Calu3 (cell line): ENCODE data around the gene HHAT. TPM values are rescaled to one million over a fixed set of nuclear protein-coding genes. Genes with fewer than 3 reads are reported as not detected.

Source experiments
- BruUV-seq: library from RNA; stranded (reverse); fragments of 400-500 nt; replicated peaks from 2 replicates; lab custom pipeline; 2021; lab: Mats Ljungman, UMichigan
- CTCF ChIA-PET: fragments of 300-600 bp; sonication (Branson Sonifier 250); formaldehyde crosslinking; loops from one replicate; lab custom pipeline; 2022; ENCODE audit warnings: antibody characterized with exemption; lab: Charles Lee
- DNase-seq: peaks from one replicate; pipeline ENCODE4 v3.0.0; 2022
- H3K27ac Mint-ChIP-seq: one replicate; pipeline ENCODE4 v1.8.0; 2022; ENCODE audit warnings: mixed read lengths; ENCODE audit not compliant: unreplicated experiment
- H3K27me3 Mint-ChIP-seq: one replicate; pipeline ENCODE4 v1.8.0; 2022; ENCODE audit warnings: mixed read lengths; ENCODE audit not compliant: unreplicated experiment
- H3K36me3 Mint-ChIP-seq: one replicate; pipeline ENCODE4 v1.8.0; 2022; ENCODE audit warnings: mild to moderate bottlenecking, moderate library complexity, mixed read lengths; ENCODE audit not compliant: insufficient read depth, unreplicated experiment
- H3K4me1 Mint-ChIP-seq: one replicate; pipeline ENCODE4 v1.8.0; 2022; ENCODE audit warnings: mild to moderate bottlenecking, low read depth, mixed read lengths; ENCODE audit not compliant: unreplicated experiment
- H3K4me3 Mint-ChIP-seq: one replicate; pipeline ENCODE4 v1.8.0; 2022; ENCODE audit warnings: mild to moderate bottlenecking, low read depth, moderate library complexity, mixed read lengths; ENCODE audit not compliant: unreplicated experiment
- H3K9me3 Mint-ChIP-seq: one replicate; pipeline ENCODE4 v1.8.0; 2022; ENCODE audit warnings: low read depth, mixed read lengths; ENCODE audit not compliant: unreplicated experiment
- CTCF ChIP-seq: fragments of 200-600 bp; IDR thresholded peaks from one replicate; pipeline ENCODE4 v1.8.0; 2022; ENCODE audit warnings: antibody characterized with exemption; ENCODE audit not compliant: unreplicated experiment
- intact Hi-C: fragments of 100-400 bp; cut with micrococcal nuclease; formaldehyde crosslinking; loops from one replicate; pipeline ENCODE4 v1.10.0; 2022; ENCODE audit not compliant: unreplicated experiment
- total RNA-seq: library from RNA; stranded (reverse); gene quantifications from 2 replicates; pipeline ENCODE4 v1.2.3, GENCODE V29; 2022

Gene HHAT
- total RNA-seq, 1 experiment from 2014 or later: 5.8 TPM

DNA sequence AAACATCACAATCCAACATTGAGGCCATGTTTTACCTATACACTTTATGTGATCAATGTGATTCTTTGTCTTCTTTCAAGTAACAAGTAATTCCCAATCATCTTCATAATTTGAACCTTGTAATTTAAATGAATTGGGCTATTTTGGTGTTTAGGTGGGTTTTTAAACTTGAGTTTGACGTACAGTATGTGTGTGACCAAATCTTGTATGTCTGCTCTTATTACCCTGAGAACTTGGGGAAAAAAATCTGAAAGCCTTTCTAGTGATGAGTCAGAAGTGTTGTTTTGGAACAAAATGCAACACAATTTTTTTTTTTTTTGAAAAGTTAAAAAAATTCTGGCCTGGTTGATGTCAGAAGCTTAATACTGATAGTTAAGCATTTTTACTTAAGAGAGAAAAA lies 68.5 kb downstream of the HHAT start:
- H3K4me1 Mint-ChIP-seq: peaks cover 23% of the 10 kb centered on the region
- no peaks in the 10 kb centered on the region for H3K36me3 Mint-ChIP-seq
- H3K27me3 Mint-ChIP-seq: no peaks in the 10 kb centered on the region
- intact Hi-C loops: no loop called here
- no peak overlapping the region for H3K4me3 Mint-ChIP-seq
- CTCF ChIA-PET: no interaction called here
- H3K9me3 Mint-ChIP-seq: peaks cover 2% of the 10 kb centered on the region
- no TSS peak for BruUV-seq
- no peak overlapping the region for H3K27ac Mint-ChIP-seq
- no peak for TF ChIP-seq CTCF
- no peak for DNase-seq

DNA sequence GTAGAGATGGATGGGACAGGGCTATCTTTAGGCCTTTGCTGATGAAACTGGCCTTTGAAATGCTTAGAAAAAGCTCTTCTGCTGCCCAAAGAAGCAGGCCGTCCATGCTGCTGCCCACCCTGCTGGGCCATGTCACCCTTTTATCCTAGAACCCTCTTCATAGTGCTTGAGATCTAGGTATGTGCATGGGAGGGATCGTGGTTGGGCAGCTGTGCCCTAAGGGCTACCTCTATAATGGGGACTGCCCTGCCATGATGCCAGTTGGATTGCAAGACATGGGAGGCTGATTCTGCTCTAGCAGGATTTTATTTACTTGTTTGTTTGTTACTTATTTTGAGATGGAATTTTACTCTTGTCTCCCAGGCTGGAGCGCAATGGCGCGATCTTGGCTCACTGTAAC lies 69.0 kb downstream of the HHAT start:
- DNase-seq: no peak
- no peaks in the 10 kb centered on the region for H3K36me3 Mint-ChIP-seq
- intact Hi-C loops: no loop called here
- CTCF ChIA-PET: no interaction called here
- H3K9me3 Mint-ChIP-seq: peaks cover 2% of the 10 kb centered on the region
- H3K27ac Mint-ChIP-seq: no peak overlapping the region
- no TSS peak for BruUV-seq
- no peak overlapping the region for H3K4me3 Mint-ChIP-seq
- TF ChIP-seq CTCF: no peak
- no peaks in the 10 kb centered on the region for H3K27me3 Mint-ChIP-seq
- H3K4me1 Mint-ChIP-seq: peaks cover 23% of the 10 kb centered on the region

- Mint-ChIP-seq H3K27ac (no peak overlapping the region), H3K36me3 (no peaks in the 10 kb centered on the region), H3K4me3 (no peak overlapping the region), H3K27me3 (no peaks in the 10 kb centered on the region), H3K4me1 (peaks cover 18% of the 10 kb centered on the region), H3K9me3 (peaks cover 2% of the 10 kb centered on the region)
- intact Hi-C loops: no loop called here
- no peak for DNase-seq
- CTCF ChIA-PET: interaction anchor here (2.3 kb wide), 1 partner anchor 38 kb away, joined by 10 read pairs; no protein-coding TSS in a partner anchor
- no TSS peak for BruUV-seq
- no peak for TF ChIP-seq CTCF
Measured at GRCh38 chr1:210398466-210398865, 69.8 kb downstream of the HHAT start.

DNA sequence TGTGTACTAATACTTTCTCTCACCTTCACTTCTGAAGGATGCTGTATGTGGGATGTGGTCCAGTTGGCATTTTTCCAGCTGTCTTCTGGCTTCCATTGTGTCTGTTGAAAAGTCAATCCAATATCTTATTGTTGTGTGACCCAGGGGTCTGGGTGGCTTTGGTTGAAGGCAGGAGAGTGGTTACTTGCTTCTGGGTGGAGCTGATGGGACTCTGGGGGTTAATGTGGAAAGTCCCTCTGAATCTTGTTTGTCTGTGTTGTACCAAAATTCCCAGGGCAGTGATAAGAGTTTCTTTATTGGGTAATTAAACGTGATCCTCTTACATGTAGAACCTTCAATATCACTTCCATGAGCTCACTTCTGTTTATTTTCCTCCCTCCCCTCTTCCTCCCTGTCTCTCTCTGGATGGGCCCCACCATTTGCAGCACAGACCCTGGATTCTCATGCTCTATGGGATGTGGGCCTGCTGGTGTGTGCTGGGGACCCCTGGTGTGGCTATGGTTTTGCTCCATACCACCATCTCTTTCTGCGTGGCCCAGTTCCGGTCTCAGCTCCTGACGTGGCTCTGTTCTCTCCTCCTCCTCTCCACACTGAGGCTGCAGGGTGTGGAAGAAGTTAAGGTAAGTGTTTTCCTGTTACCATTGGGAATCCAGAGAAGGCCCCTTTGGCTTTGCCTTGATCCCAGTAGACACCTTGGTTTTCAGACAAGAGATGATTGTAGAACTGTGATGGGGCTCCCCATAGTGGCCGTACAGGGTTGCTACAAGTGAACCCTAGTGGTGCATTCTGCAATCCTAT lies 71.5 kb downstream of the HHAT start:
- peaks cover 8% of the 10 kb centered on the region for H3K4me1 Mint-ChIP-seq
- H3K27me3 Mint-ChIP-seq: no peaks in the 10 kb centered on the region
- H3K36me3 Mint-ChIP-seq: no peaks in the 10 kb centered on the region
- DNase-seq: peak; percentile 77
- intact Hi-C loops: loop anchor here (1.0 to 5.0 kb wide), 4 partner anchors 26 to 1112 kb away; no protein-coding TSS in a partner anchor
- BruUV-seq: no TSS peak
- H3K9me3 Mint-ChIP-seq: peaks cover 2% of the 10 kb centered on the region
- H3K4me3 Mint-ChIP-seq: no peak overlapping the region
- peak; percentile 82 for TF ChIP-seq CTCF
- CTCF ChIA-PET: interaction anchor here (1.2 to 2.3 kb wide), 2 partner anchors 26 to 39 kb away, joined by 8 to 10 read pairs; no protein-coding TSS in a partner anchor
- no peak overlapping the region for H3K27ac Mint-ChIP-seq
